Measurements from ENCODE around the gene FGF16.

DNA sequence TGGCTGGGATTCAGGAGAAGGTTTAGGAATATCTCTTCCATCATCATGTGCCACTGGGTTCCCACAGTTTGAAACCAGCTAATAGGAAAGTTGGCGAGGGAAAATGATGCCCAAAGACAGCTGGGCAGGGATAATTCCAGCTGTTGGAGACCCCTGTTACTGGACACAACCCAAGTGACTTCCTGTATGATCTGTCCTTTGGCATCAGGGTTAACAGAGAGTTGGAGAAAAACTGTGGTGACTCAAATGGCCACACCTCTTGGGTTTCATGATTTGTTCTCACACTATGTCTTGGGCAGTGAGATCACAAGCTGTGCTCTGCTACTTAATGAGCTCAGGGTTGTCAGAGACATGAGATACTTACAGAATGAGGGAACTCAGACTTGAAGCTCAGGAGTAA is 3.8 kb downstream of the FGF16 start:
- TF ChIP-seq, protein P1, sequence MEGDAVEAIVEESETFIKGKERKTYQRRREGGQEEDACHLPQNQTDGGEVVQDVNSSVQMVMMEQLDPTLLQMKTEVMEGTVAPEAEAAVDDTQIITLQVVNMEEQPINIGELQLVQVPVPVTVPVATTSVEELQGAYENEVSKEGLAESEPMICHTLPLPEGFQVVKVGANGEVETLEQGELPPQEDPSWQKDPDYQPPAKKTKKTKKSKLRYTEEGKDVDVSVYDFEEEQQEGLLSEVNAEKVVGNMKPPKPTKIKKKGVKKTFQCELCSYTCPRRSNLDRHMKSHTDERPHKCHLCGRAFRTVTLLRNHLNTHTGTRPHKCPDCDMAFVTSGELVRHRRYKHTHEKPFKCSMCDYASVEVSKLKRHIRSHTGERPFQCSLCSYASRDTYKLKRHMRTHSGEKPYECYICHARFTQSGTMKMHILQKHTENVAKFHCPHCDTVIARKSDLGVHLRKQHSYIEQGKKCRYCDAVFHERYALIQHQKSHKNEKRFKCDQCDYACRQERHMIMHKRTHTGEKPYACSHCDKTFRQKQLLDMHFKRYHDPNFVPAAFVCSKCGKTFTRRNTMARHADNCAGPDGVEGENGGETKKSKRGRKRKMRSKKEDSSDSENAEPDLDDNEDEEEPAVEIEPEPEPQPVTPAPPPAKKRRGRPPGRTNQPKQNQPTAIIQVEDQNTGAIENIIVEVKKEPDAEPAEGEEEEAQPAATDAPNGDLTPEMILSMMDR (IDR thresholded peaks at IDR 0.05 in 4 of 5, conservative IDR thresholded peaks at IDR 0.05 in 1 of 5), result no peak
- TF ChIP-seq POLR2A (IDR thresholded peaks at IDR 0.05), result no peak

All from gastrocnemius medialis (tissue), 4 donors.